Fibroblast of mammary gland (primary cell): ENCODE data around the gene NIPBL.
"Not testable (repeated sequence)": the region's sequence is repeated elsewhere in the genome, so short reads cannot be mapped to it uniquely, and the experiment has no call there.

Source experiments
- DNase-seq: peaks from one replicate; pipeline ENCODE4 v3.0.0-alpha.2; 2010; ENCODE audit warnings: low read depth
- H3K4me3 ChIP-seq: 2 replicates; pipeline ENCODE4 v1.5.1; 2011; ENCODE audit warnings: low read depth, mild to moderate bottlenecking, low read length, moderate library complexity; ENCODE audit not compliant: control insufficient read depth
- CTCF ChIP-seq: conservative IDR thresholded peaks from 2 replicates; pipeline ENCODE4 v1.5.1; 2011; ENCODE audit warnings: low read depth, low read length, inconsistent platforms; ENCODE audit not compliant: control insufficient read depth, insufficient read depth

NIPBL gene

DNA sequence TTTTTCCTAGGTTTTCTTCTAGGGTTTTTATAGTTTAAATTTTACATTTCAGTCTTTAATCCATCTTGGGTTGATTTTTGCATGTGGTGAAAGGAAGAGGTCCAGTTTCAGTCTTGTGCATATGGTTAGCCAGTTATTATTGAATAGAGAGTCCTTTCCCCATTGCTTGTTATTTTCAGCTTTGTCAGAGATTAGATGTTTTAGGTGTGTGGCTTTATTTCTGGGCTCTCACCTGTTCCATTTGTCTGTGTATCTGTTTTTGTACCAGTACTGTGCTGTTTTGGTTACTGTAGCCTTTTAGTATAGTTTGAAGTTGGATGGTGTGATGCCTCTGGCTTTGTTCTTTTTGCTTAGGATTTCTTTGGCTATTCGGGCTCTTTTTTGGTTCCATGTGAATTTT lies 25.8 kb downstream of the NIPBL start:
- H3K4me3 ChIP-seq: no peak overlapping the region
- no peak for TF ChIP-seq CTCF
- DNase-seq: no peak

DNA sequence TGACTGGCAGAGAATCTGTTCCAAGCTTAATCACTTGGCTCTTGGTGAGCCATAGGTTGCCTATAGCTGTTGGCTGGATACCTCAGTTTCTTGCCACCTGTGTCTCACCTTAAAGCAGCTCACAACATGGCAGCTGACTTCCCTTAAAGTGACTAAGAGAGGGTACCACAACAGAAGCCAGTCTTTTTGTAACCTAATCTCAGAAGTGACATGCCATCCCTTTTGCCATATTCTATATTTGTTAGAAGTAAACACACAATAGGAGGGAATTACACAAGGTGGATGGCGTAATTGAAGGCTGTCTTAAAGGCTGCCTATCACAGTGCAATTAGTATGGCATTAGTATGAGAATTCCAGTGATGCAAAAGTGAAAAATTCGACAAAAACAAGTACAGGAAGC lies 28.1 kb downstream of the NIPBL start:
- TF ChIP-seq CTCF: no peak
- H3K4me3 ChIP-seq: no peak overlapping the region
- DNase-seq: no peak

DNA sequence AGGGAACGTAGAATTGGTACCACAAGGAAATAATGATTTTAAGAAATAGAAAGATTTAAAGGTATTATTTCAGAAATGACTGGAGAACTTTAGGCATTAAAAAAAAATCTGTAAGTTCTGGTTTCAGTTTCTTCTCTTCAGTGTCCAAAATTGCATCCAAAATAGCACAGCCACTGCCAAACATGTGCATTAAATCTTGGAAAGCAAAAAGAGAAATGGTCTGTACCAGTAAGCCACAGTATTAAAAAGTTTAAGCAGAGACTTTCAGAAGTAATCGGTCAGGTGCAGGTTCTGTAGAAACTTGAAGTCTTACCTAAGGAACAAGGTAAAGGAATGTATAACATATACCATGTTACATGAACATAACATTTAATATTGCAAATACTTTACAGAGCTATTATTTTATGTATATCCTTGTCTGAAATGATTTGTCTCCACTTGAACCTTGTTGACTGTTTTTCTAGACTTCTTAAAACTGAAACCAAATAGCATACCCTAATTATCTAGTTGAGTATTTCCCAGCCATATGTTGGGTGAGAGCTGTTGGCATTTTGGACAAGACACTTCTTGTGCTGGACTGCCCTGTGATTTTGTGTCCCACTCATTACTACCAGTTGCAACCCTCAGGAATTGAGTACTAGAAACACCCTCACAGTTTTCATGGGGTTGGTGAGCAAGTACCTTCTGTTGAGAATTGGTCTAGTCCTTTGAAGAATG lies 32.1 kb downstream of the NIPBL start:
- no peak for DNase-seq
- H3K4me3 ChIP-seq: no peak overlapping the region
- no peak for TF ChIP-seq CTCF

GRCh38 chr5:36915653-36916052 lies 39.1 kb downstream of the NIPBL start:
- no peak overlapping the region for H3K4me3 ChIP-seq
- TF ChIP-seq CTCF: no peak
- DNase-seq: peak; percentile 14

- H3K4me3 ChIP-seq, DNase-seq: not testable (repeated sequence)
Measured at GRCh38 chr5:36916614-36917013, 40.0 kb downstream of the NIPBL start.

GRCh38 chr5:36917358-36917757 lies 40.8 kb downstream of the NIPBL start:
- H3K4me3 ChIP-seq, DNase-seq: not testable (repeated sequence)

- no peak for DNase-seq
- no peak for TF ChIP-seq CTCF
- H3K4me3 ChIP-seq: no peak overlapping the region
Measured at GRCh38 chr5:36919238-36919637, 42.7 kb downstream of the NIPBL start.

DNA sequence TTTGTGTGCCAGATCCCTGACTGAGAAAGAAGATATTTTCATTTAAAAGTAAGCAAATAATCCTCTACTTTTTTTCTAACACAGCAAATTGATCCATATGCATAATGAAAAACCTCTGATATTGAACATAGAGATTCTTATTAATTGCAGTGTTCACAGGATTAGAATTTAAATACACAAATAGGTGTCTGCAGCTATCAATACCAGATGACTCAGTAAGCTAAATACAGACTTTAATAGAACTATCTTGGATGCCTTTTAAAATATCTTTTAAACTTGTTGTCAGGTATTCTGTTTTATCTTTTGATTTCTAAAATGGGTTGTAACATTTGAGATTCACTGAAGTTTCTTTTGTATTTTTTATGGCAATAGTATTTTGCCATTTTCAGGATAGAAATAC lies 43.1 kb downstream of the NIPBL start:
- no peak overlapping the region for H3K4me3 ChIP-seq
- no peak for TF ChIP-seq CTCF
- DNase-seq: no peak
